OCI-LY7 (cell line): ENCODE measurements around the gene UNC5B. TPM values are rescaled to one million over a fixed set of nuclear protein-coding genes. Genes with fewer than 3 reads are reported as not detected.

Experiments used
- BruUV-seq: library from RNA; stranded (reverse); fragments of 400-500 nt; replicated peaks from 2 replicates; lab custom pipeline; 2021; lab: Mats Ljungman, UMichigan
- CTCF ChIA-PET: fragments of 300-600 bp; sonication (Branson Sonifier 250); formaldehyde crosslinking; loops from one replicate; lab custom pipeline; 2022; ENCODE audit warnings: antibody characterized with exemption; ENCODE audit not compliant: unreplicated experiment; lab: Charles Lee
- POLR2A ChIA-PET: fragments of 300-600 bp; sonication (Branson Sonifier 250); formaldehyde crosslinking; loops from one replicate; lab custom pipeline; 2022; ENCODE audit warnings: antibody characterized with exemption; lab: Charles Lee
- DNase-seq: peaks from one replicate; pipeline ENCODE4 v3.0.0-alpha.2; 2015; ENCODE audit warnings: low spot score
- H2AFZ ChIP-seq: fragments of 200-600 bp; sonication (generic), shearing (Covaris generic); 2 replicates; pipeline ENCODE4 v1.6.1; 2014; ENCODE audit warnings: mild to moderate bottlenecking, antibody characterized with exemption, low read length, moderate library complexity
- H3K27ac ChIP-seq: fragments of 200-600 bp; sonication (generic); 2 replicates; pipeline ENCODE4 v1.5.1; 2014; ENCODE audit warnings: mixed run types, low read depth, mild to moderate bottlenecking, moderate library complexity, low read length, inconsistent platforms; ENCODE audit not compliant: poor library complexity, severe bottlenecking
- H3K36me3 ChIP-seq: fragments of 200-600 bp; sonication (generic); 2 replicates; pipeline ENCODE4 v1.6.1; 2014; ENCODE audit warnings: mild to moderate bottlenecking, antibody characterized with exemption, low read length, moderate library complexity, mixed read lengths; ENCODE audit not compliant: insufficient read depth
- H3K4me1 ChIP-seq: fragments of 200-600 bp; sonication (generic); 2 replicates; pipeline ENCODE4 v1.5.1; 2014; ENCODE audit warnings: mild to moderate bottlenecking, low read length; ENCODE audit not compliant: insufficient read depth, poor library complexity, severe bottlenecking
- H3K4me2 ChIP-seq: fragments of 200-600 bp; sonication (generic); 2 replicates; pipeline ENCODE4 v1.6.1; 2014; ENCODE audit warnings: mild to moderate bottlenecking, low read length
- H3K4me3 ChIP-seq: fragments of 200-600 bp; sonication (generic); 2 replicates; pipeline ENCODE4 v1.5.1; 2014; ENCODE audit warnings: mild to moderate bottlenecking, low read depth, low read length; ENCODE audit not compliant: poor library complexity, severe bottlenecking
- H3K79me2 ChIP-seq: fragments of 200-600 bp; sonication (generic); 2 replicates; pipeline ENCODE4 v1.6.1; 2016; ENCODE audit warnings: low read depth, mild to moderate bottlenecking, low read length, moderate library complexity, mixed read lengths; ENCODE audit not compliant: insufficient read depth
- H3K9me2 ChIP-seq: fragments of 200-600 bp; sonication (generic); 2 replicates; pipeline ENCODE4 v1.6.1; 2016; ENCODE audit warnings: mild to moderate bottlenecking, low read length, mixed read lengths; ENCODE audit not compliant: insufficient read depth
- H3K9me3 ChIP-seq: fragments of 200-600 bp; sonication (generic); 2 replicates; pipeline ENCODE4 v1.6.1; 2014; ENCODE audit warnings: mild to moderate bottlenecking, mixed run types, low read length, mixed read lengths
- H4K20me1 ChIP-seq: fragments of 200-600 bp; sonication (generic); 2 replicates; pipeline ENCODE4 v1.6.1; 2014; ENCODE audit warnings: mild to moderate bottlenecking, antibody characterized with exemption, low read length, moderate library complexity, mixed read lengths; ENCODE audit not compliant: insufficient read depth
- EZH2phosphoT487 ChIP-seq: fragments of 200-600 bp; sonication (generic); IDR thresholded peaks from 2 replicates; pipeline ENCODE4 v1.6.1; 2018; ENCODE audit warnings: low read depth, borderline replicate concordance, mild to moderate bottlenecking, mixed run types, antibody characterized with exemption, low read length, moderate library complexity, mixed read lengths
- intact Hi-C: fragments of 100-400 bp; cut with micrococcal nuclease; formaldehyde crosslinking; loops from one replicate; pipeline ENCODE4 v1.10.0; 2022; ENCODE audit not compliant: unreplicated experiment
- total RNA-seq, 2 experiments: library from RNA; depleted of rRNA in 1 of 2; stranded (reverse); fragments of >200 nt in 1 of 2; shearing (Covaris generic) in 1 of 2; gene quantifications; 2 replicates each; pipeline ENCODE4 v1.2.3, GENCODE V29; 2014 to 2022
- TF ChIP-seq, protein P1 (sequence below): fragments of 200-600 bp; sonication (generic); conservative IDR thresholded peaks from 2 replicates; pipeline ENCODE4 v1.5.1; 2014; ENCODE audit warnings: mild to moderate bottlenecking, antibody characterized with exemption, low read length, moderate library complexity, mixed read lengths

The UNC5B gene
- total RNA-seq, 2 experiments from 2014 or later: not detected

DNA sequence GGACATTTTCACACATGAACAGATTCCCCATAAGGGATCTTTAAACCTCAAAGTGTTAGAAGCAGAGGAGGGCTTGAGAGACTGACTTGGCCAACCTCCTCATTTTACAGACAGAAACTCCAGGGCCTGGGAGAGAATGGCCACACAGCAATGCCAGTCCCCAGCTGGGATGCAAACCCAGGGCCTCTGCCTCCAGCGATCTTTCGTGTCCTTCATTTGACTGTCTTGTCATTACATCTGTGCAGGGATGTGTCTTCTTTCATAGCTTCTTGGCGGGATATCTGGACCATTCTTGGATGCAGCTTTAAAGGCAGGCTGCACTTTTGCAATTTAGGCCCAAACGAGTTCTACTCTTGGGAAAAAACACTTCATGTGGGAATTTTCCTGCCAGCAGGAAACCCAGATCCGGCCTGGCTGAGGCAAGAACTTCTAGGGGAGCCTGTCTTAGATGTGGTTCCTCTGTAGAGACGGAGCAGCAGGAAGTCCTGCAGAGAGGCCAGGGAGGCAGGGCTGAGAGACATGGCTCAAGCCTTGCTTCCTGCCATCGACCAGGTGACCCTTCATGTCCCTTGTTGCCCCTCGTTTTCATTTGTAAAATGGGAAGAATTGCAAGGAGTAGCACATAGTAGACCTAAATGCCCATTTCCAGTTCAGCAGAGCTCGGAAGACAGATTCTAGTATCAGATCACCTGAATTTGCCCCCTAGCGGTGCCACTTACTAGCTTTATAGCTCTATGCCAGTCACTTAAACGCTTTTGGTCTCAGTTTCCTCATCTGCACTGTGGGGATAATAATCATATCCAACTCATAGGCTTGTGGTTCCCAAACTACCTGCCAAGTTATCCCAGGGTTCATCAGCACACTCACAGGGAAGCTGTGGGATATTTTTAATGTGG is 62.8 kb downstream of the UNC5B start:
- no peaks in the 10 kb centered on the region for H3K36me3 ChIP-seq
- H3K9me2 ChIP-seq: no peaks in the 10 kb centered on the region
- H3K4me3 ChIP-seq: no peak overlapping the region
- H2AFZ ChIP-seq: no peak overlapping the region
- CTCF ChIA-PET: interaction anchor here (0.6 to 1.0 kb wide), 3 partner anchors 9 to 458 kb away, joined by 3 read pairs; no protein-coding TSS in a partner anchor
- H3K79me2 ChIP-seq: no peaks in the 10 kb centered on the region
- DNase-seq: no peak
- BruUV-seq: no TSS peak
- TF ChIP-seq EZH2phosphoT487: no peak
- TF ChIP-seq, protein P1, sequence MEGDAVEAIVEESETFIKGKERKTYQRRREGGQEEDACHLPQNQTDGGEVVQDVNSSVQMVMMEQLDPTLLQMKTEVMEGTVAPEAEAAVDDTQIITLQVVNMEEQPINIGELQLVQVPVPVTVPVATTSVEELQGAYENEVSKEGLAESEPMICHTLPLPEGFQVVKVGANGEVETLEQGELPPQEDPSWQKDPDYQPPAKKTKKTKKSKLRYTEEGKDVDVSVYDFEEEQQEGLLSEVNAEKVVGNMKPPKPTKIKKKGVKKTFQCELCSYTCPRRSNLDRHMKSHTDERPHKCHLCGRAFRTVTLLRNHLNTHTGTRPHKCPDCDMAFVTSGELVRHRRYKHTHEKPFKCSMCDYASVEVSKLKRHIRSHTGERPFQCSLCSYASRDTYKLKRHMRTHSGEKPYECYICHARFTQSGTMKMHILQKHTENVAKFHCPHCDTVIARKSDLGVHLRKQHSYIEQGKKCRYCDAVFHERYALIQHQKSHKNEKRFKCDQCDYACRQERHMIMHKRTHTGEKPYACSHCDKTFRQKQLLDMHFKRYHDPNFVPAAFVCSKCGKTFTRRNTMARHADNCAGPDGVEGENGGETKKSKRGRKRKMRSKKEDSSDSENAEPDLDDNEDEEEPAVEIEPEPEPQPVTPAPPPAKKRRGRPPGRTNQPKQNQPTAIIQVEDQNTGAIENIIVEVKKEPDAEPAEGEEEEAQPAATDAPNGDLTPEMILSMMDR: no peak
- H3K4me2 ChIP-seq: no peak overlapping the region
- H3K27ac ChIP-seq: no peak overlapping the region
- H3K9me3 ChIP-seq: no peaks in the 10 kb centered on the region
- POLR2A ChIA-PET: no interaction called here
- intact Hi-C loops: no loop called here
- H4K20me1 ChIP-seq: no peaks in the 10 kb centered on the region
- H3K4me1 ChIP-seq: no peaks in the 10 kb centered on the region

DNA sequence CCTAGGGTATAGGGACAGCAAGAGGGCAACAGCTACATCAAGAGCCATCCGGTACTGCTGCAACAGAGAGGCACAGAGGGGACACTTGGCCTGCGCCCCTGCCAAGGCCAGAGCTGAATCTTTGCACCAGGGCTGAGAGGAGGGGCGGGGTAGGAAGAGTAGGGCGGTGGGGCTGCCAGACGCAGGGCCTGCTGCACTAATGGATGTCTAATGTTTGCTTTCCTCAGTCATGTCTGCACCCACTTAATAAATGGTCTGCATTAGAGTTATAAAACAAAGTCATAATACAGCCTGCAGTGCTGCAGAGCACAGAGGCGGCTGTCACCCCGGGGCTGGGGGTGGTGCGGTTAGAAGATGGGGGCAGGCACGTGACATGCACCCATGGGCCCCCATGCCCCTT is 64.5 kb downstream of the UNC5B start:
- H3K4me2 ChIP-seq: no peak overlapping the region
- H3K36me3 ChIP-seq: no peaks in the 10 kb centered on the region
- ChIA-PET POLR2A (no interaction called here), CTCF (interaction anchor here (0.6 kb wide), 1 partner anchor 353 kb away, joined by 4 read pairs; no protein-coding TSS in a partner anchor)
- no peak for DNase-seq
- intact Hi-C loops: no loop called here
- H3K79me2 ChIP-seq: no peaks in the 10 kb centered on the region
- no TSS peak for BruUV-seq
- no peak overlapping the region for H2AFZ ChIP-seq
- H3K9me2 ChIP-seq: no peaks in the 10 kb centered on the region
- no peaks in the 10 kb centered on the region for H3K9me3 ChIP-seq
- H3K4me3 ChIP-seq: no peak overlapping the region
- no peaks in the 10 kb centered on the region for H4K20me1 ChIP-seq
- no peaks in the 10 kb centered on the region for H3K4me1 ChIP-seq
- no peak overlapping the region for H3K27ac ChIP-seq
- TF ChIP-seq EZH2phosphoT487: no peak
- TF ChIP-seq, protein P1: no peak
